Measurements from ENCODE around the gene ZNF446. TPM values are rescaled to one million over a fixed set of nuclear protein-coding genes. Genes with fewer than 3 reads are reported as not detected.

Gene ZNF446
- total RNA-seq, 1 donor from 2014 or later, result 9.5 TPM

- Mint-ChIP-seq H3K27ac (ENCODE audit: unreplicated experiment) (no peak overlapping the region), H3K9me3 (ENCODE audit: low read depth) (no peaks in the 10 kb centered on the region), H3K4me3 (ENCODE audit: unreplicated experiment) (no peak overlapping the region), H3K27me3 (ENCODE audit: low read depth) (no peaks in the 10 kb centered on the region), H3K36me3 (ENCODE audit: low read depth) (peaks cover 2% of the 10 kb centered on the region), H3K4me1 (ENCODE audit: low read depth) (peaks cover 24% of the 10 kb centered on the region)
- TF ChIP-seq CTCF (IDR thresholded peaks at IDR 0.05), result no peak
- DNase-seq (ENCODE audit: low spot score), result no peak
Observed at GRCh38 chr19:58477871-58478270, 1.7 kb downstream of the ZNF446 start.

GRCh38 chr19:58479303-58479702, 3.2 kb downstream of the ZNF446 start:
- no peak for DNase-seq (ENCODE audit: low spot score)
- H3K36me3 Mint-ChIP-seq (ENCODE audit: low read depth), result peaks cover 2% of the 10 kb centered on the region
- H3K27ac Mint-ChIP-seq (ENCODE audit: unreplicated experiment), result peak overlapping the region; percentile 33
- H3K9me3 Mint-ChIP-seq (ENCODE audit: low read depth), result no peaks in the 10 kb centered on the region
- no peak for TF ChIP-seq CTCF (IDR thresholded peaks at IDR 0.05)
- H3K4me3 Mint-ChIP-seq (ENCODE audit: unreplicated experiment), result no peak overlapping the region
- no peaks in the 10 kb centered on the region for H3K27me3 Mint-ChIP-seq (ENCODE audit: low read depth)
- peaks cover 28% of the 10 kb centered on the region for H3K4me1 Mint-ChIP-seq (ENCODE audit: low read depth)

GRCh38 chr19:58479736-58480480, 3.8 kb downstream of the ZNF446 start:
- no peaks in the 10 kb centered on the region for H3K27me3 Mint-ChIP-seq (ENCODE audit: low read depth)
- DNase-seq (ENCODE audit: low spot score), result no peak
- no peaks in the 10 kb centered on the region for H3K9me3 Mint-ChIP-seq (ENCODE audit: low read depth)
- H3K27ac Mint-ChIP-seq (ENCODE audit: unreplicated experiment), result no peak overlapping the region
- TF ChIP-seq CTCF (IDR thresholded peaks at IDR 0.05), result no peak
- H3K4me1 Mint-ChIP-seq (ENCODE audit: low read depth), result peaks cover 22% of the 10 kb centered on the region
- H3K36me3 Mint-ChIP-seq (ENCODE audit: low read depth), result peaks cover 2% of the 10 kb centered on the region
- H3K4me3 Mint-ChIP-seq (ENCODE audit: unreplicated experiment), result no peak overlapping the region

- no peak overlapping the region for H3K27ac Mint-ChIP-seq (ENCODE audit: unreplicated experiment)
- peaks cover 2% of the 10 kb centered on the region for H3K36me3 Mint-ChIP-seq (ENCODE audit: low read depth)
- TF ChIP-seq CTCF (IDR thresholded peaks at IDR 0.05), result no peak
- H3K27me3 Mint-ChIP-seq (ENCODE audit: low read depth), result no peaks in the 10 kb centered on the region
- no peak for DNase-seq (ENCODE audit: low spot score)
- no peaks in the 10 kb centered on the region for H3K9me3 Mint-ChIP-seq (ENCODE audit: low read depth)
- peaks cover 16% of the 10 kb centered on the region for H3K4me1 Mint-ChIP-seq (ENCODE audit: low read depth)
- H3K4me3 Mint-ChIP-seq (ENCODE audit: unreplicated experiment), result no peak overlapping the region
Observed at GRCh38 chr19:58480481-58480830, 4.3 kb downstream of the ZNF446 start.

- Mint-ChIP-seq H3K4me1 (ENCODE audit: low read depth) (peaks cover 15% of the 10 kb centered on the region), H3K9me3 (ENCODE audit: low read depth) (no peaks in the 10 kb centered on the region), H3K36me3 (ENCODE audit: low read depth) (peaks cover 2% of the 10 kb centered on the region), H3K27ac (ENCODE audit: unreplicated experiment) (no peak overlapping the region), H3K27me3 (ENCODE audit: low read depth) (no peaks in the 10 kb centered on the region), H3K4me3 (ENCODE audit: unreplicated experiment) (no peak overlapping the region)
- no peak for DNase-seq (ENCODE audit: low spot score)
- no peak for TF ChIP-seq CTCF (IDR thresholded peaks at IDR 0.05)
Observed at GRCh38 chr19:58480831-58481230, 4.7 kb downstream of the ZNF446 start.

Data from chondrocyte (in vitro differentiated cells).